Measurements from ENCODE around the gene SVIL. TPM values are rescaled to one million over a fixed set of nuclear protein-coding genes. Genes with fewer than 3 reads are reported as not detected.

Gene SVIL
- total and polyA plus RNA-seq, 2 of the 13 experiments (the other 11 are each of a cell fraction or from before 2014, with no cell fraction given), result 3.9 to 12.1 TPM

DNA sequence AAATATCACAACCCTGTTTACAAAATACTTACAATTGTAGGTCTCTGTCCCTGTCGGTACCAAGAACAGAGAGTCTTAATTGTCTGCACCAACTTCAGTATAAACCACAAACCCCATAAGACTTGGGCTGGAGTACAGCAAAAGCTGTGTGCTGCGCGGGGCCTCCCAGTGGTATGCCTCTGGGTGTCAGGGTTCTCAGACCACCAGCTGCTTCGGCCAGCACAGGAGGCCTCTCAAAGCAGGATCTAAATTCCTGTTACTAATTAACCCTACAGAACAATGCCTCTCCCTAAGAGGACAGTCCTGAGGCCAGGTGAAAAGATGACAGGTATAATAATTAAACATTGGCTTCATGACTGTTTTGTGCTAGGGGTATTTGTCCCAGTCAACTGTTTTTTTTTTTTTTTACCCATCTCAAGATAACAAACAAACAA is 957 bp upstream of the SVIL start (continued):
- TF ChIP-seq ZNF343 (CRISPR knock-in tag; IDR thresholded peaks at IDR 0.05), result no peak
- TF ChIP-seq RNF2 (conservative IDR thresholded peaks at IDR 0.05; ENCODE audit: low read depth), result no peak
- TF ChIP-seq, protein P1, sequence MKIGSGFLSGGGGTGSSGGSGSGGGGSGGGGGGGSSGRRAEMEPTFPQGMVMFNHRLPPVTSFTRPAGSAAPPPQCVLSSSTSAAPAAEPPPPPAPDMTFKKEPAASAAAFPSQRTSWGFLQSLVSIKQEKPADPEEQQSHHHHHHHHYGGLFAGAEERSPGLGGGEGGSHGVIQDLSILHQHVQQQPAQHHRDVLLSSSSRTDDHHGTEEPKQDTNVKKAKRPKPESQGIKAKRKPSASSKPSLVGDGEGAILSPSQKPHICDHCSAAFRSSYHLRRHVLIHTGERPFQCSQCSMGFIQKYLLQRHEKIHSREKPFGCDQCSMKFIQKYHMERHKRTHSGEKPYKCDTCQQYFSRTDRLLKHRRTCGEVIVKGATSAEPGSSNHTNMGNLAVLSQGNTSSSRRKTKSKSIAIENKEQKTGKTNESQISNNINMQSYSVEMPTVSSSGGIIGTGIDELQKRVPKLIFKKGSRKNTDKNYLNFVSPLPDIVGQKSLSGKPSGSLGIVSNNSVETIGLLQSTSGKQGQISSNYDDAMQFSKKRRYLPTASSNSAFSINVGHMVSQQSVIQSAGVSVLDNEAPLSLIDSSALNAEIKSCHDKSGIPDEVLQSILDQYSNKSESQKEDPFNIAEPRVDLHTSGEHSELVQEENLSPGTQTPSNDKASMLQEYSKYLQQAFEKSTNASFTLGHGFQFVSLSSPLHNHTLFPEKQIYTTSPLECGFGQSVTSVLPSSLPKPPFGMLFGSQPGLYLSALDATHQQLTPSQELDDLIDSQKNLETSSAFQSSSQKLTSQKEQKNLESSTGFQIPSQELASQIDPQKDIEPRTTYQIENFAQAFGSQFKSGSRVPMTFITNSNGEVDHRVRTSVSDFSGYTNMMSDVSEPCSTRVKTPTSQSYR (CRISPR knock-in tag; IDR thresholded peaks at IDR 0.05; ENCODE audit: borderline replicate concordance), result no peak
- TF ChIP-seq, protein P2, sequence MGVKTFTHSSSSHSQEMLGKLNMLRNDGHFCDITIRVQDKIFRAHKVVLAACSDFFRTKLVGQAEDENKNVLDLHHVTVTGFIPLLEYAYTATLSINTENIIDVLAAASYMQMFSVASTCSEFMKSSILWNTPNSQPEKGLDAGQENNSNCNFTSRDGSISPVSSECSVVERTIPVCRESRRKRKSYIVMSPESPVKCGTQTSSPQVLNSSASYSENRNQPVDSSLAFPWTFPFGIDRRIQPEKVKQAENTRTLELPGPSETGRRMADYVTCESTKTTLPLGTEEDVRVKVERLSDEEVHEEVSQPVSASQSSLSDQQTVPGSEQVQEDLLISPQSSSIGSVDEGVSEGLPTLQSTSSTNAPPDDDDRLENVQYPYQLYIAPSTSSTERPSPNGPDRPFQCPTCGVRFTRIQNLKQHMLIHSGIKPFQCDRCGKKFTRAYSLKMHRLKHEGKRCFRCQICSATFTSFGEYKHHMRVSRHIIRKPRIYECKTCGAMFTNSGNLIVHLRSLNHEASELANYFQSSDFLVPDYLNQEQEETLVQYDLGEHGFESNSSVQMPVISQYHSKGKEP (CRISPR knock-in tag; IDR thresholded peaks at IDR 0.05), result no peak
- no peak for TF ChIP-seq ZFP1 (CRISPR knock-in tag; IDR thresholded peaks at IDR 0.05)
- TF ChIP-seq, protein P3, sequence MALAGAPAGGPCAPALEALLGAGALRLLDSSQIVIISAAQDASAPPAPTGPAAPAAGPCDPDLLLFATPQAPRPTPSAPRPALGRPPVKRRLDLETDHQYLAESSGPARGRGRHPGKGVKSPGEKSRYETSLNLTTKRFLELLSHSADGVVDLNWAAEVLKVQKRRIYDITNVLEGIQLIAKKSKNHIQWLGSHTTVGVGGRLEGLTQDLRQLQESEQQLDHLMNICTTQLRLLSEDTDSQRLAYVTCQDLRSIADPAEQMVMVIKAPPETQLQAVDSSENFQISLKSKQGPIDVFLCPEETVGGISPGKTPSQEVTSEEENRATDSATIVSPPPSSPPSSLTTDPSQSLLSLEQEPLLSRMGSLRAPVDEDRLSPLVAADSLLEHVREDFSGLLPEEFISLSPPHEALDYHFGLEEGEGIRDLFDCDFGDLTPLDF (CRISPR knock-in tag; IDR thresholded peaks at IDR 0.05), result no peak
- no peak for TF ChIP-seq NFYC (CRISPR knock-in tag; IDR thresholded peaks at IDR 0.05)
- TF ChIP-seq, protein P4, sequence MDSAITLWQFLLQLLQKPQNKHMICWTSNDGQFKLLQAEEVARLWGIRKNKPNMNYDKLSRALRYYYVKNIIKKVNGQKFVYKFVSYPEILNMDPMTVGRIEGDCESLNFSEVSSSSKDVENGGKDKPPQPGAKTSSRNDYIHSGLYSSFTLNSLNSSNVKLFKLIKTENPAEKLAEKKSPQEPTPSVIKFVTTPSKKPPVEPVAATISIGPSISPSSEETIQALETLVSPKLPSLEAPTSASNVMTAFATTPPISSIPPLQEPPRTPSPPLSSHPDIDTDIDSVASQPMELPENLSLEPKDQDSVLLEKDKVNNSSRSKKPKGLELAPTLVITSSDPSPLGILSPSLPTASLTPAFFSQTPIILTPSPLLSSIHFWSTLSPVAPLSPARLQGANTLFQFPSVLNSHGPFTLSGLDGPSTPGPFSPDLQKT (CRISPR knock-in tag; IDR thresholded peaks at IDR 0.05; ENCODE audit: borderline replicate concordance), result no peak
- no peak for TF ChIP-seq MTA3 (CRISPR knock-in tag; IDR thresholded peaks at IDR 0.05)
- no peak for TF ChIP-seq ZC3H4 (CRISPR knock-in tag; IDR thresholded peaks at IDR 0.05; ENCODE audit: borderline replicate concordance)
- TF ChIP-seq NCOA2 (CRISPR knock-in tag; IDR thresholded peaks at IDR 0.05), result peak; percentile 43; the same call in 1 of the 2 replicates
- TF ChIP-seq, protein P5, sequence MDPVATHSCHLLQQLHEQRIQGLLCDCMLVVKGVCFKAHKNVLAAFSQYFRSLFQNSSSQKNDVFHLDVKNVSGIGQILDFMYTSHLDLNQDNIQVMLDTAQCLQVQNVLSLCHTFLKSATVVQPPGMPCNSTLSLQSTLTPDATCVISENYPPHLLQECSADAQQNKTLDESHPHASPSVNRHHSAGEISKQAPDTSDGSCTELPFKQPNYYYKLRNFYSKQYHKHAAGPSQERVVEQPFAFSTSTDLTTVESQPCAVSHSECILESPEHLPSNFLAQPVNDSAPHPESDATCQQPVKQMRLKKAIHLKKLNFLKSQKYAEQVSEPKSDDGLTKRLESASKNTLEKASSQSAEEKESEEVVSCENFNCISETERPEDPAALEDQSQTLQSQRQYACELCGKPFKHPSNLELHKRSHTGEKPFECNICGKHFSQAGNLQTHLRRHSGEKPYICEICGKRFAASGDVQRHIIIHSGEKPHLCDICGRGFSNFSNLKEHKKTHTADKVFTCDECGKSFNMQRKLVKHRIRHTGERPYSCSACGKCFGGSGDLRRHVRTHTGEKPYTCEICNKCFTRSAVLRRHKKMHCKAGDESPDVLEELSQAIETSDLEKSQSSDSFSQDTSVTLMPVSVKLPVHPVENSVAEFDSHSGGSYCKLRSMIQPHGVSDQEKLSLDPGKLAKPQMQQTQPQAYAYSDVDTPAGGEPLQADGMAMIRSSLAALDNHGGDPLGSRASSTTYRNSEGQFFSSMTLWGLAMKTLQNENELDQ (CRISPR knock-in tag; IDR thresholded peaks at IDR 0.05; ENCODE audit: borderline replicate concordance), result no peak
- TF ChIP-seq, protein P6, sequence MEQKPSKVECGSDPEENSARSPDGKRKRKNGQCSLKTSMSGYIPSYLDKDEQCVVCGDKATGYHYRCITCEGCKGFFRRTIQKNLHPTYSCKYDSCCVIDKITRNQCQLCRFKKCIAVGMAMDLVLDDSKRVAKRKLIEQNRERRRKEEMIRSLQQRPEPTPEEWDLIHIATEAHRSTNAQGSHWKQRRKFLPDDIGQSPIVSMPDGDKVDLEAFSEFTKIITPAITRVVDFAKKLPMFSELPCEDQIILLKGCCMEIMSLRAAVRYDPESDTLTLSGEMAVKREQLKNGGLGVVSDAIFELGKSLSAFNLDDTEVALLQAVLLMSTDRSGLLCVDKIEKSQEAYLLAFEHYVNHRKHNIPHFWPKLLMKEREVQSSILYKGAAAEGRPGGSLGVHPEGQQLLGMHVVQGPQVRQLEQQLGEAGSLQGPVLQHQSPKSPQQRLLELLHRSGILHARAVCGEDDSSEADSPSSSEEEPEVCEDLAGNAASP (CRISPR knock-in tag; IDR thresholded peaks at IDR 0.05; ENCODE audit: borderline replicate concordance), result no peak
- no peak for TF ChIP-seq TBP (CRISPR knock-in tag; IDR thresholded peaks at IDR 0.05)
- TF ChIP-seq, protein P7, sequence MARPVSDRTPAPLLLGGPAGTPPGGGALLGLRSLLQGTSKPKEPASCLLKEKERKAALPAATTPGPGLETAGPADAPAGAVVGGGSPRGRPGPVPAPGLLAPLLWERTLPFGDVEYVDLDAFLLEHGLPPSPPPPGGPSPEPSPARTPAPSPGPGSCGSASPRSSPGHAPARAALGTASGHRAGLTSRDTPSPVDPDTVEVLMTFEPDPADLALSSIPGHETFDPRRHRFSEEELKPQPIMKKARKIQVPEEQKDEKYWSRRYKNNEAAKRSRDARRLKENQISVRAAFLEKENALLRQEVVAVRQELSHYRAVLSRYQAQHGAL (CRISPR knock-in tag; IDR thresholded peaks at IDR 0.05; ENCODE audit: not compliant biosample characterization), result no peak
- TF ChIP-seq, protein P8, sequence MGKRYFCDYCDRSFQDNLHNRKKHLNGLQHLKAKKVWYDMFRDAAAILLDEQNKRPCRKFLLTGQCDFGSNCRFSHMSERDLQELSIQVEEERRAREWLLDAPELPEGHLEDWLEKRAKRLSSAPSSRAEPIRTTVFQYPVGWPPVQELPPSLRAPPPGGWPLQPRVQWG (CRISPR knock-in tag; IDR thresholded peaks at IDR 0.05; ENCODE audit: borderline replicate concordance, low read depth), result no peak
